Measurements from ENCODE around the gene OR10K2. TPM values are rescaled to one million over a fixed set of nuclear protein-coding genes. Genes with fewer than 3 reads are reported as not detected.

OR10K2 gene, protein sequence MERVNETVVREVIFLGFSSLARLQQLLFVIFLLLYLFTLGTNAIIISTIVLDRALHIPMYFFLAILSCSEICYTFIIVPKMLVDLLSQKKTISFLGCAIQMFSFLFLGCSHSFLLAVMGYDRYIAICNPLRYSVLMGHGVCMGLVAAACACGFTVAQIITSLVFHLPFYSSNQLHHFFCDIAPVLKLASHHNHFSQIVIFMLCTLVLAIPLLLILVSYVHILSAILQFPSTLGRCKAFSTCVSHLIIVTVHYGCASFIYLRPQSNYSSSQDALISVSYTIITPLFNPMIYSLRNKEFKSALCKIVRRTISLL
- polyA plus RNA-seq (2013, experiment 1 of 2) = not detected
- polyA plus RNA-seq (2013, experiment 2 of 2) = not detected

DNA sequence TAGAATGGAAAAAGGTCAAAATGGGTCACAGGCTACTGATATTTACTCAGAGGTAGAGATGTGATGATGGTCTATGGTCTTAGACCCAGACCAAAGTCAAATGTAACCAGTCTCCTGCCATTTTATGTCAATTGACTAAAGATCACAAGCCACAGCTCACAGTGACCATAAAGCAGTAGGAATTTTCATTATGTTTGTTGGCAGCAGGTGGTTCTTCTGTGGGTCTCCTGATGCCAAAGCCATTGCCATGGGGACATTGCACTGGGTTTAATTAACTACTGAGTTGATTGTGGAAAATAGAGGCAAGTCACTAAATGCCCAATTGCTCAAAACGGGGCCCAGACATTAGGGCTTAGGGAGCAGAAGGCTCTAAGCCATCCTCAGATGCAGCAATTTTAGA lies at the start of gene OR10K2:
Gene OR10K2 (minus strand): TSS at position 101 of the 400 bp plus-strand sequence. CDS start 5,371 bp downstream, outside the sequence.
- H3K27me3 ChIP-seq (ENCODE audit: control insufficient read depth in 1 of 2, insufficient read depth in 1 of 2, low read length in 2 of 2) = no peaks in the 10 kb centered on the region
- no peak for DNase-seq
- no peak within 1 kb of the TSS for H2BK15ac ChIP-seq (ENCODE audit: low read depth, poor library complexity, severe bottlenecking)
- H3K4ac ChIP-seq (ENCODE audit: low read depth in 1 of 2, low read length in 2 of 2) = no peak within 1 kb of the TSS
- H4K91ac ChIP-seq (ENCODE audit: low read length) = no peak within 1 kb of the TSS
- H2AK5ac ChIP-seq (ENCODE audit: low read length, severe bottlenecking) = no peak within 1 kb of the TSS
- H3K18ac ChIP-seq (ENCODE audit: low read depth in 1 of 2, low read length in 2 of 2) = no peak within 1 kb of the TSS
- no peaks in the 10 kb centered on the region for H3K79me1 ChIP-seq (replicated peaks; ENCODE audit: low read length, poor library complexity, severe bottlenecking)
- no peak within 1 kb of the TSS for H2AFZ ChIP-seq (ENCODE audit: low read depth, low read length)
- H3K4me1 ChIP-seq (ENCODE audit: control insufficient read depth, insufficient read depth, low read depth, low read length) = no peaks in the 10 kb centered on the region
- H3K4me2 ChIP-seq (ENCODE audit: low read length, poor library complexity, severe bottlenecking) = no peak within 1 kb of the TSS
- H2BK12ac ChIP-seq (ENCODE audit: low read length in 2 of 2) = no peak within 1 kb of the TSS
- H3K14ac ChIP-seq (ENCODE audit: low read length in 2 of 2) = no peak within 1 kb of the TSS
- no peak within 1 kb of the TSS for H3K23ac ChIP-seq (ENCODE audit: low read length in 2 of 2)
- no peak within 1 kb of the TSS for H3K9ac ChIP-seq (ENCODE audit: low read length)
- H3K27ac ChIP-seq (ENCODE audit: low read length, poor library complexity, severe bottlenecking) = no peak within 1 kb of the TSS
- H3K36me3 ChIP-seq (ENCODE audit: control insufficient read depth in 1 of 2, insufficient read depth in 2 of 2, low read depth in 1 of 2, low read length in 2 of 2) = no peaks in the 10 kb centered on the region
- H4K8ac ChIP-seq (ENCODE audit: low read length) = no peak within 1 kb of the TSS
- H3K4me3 ChIP-seq (ENCODE audit: insufficient read depth in 1 of 2, low read depth in 1 of 2, low read length in 2 of 2) = no peak within 1 kb of the TSS
- 18% methylated on average over 1 of the region's 1 CpG for WGBS
- no peak within 1 kb of the TSS for H2BK5ac ChIP-seq (ENCODE audit: low read depth, low read length, poor library complexity, severe bottlenecking)
- no peaks in the 10 kb centered on the region for H3K9me3 ChIP-seq (ENCODE audit: control insufficient read depth, low read length)
- H2BK120ac ChIP-seq (ENCODE audit: low read depth, low read length) = no peak within 1 kb of the TSS

DNA sequence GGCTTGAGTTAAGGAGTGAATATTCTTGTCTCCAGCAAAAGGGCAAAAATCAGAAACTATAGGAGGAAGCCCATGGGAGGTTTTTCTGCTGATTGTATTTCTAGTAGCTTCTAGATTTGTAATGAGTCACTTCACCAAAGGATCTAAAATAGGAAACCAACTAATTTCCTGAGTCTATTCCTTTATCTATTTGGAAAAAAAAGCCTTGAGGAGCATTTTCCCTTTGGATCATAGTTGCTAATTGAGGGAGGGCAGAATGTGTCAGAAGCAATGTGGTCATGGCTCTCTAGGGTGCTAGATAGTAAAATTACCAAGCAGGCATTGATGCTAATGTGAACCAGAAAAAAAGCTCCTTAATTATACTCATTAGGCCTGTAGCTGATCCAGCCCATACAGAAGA lies 45.9 kb upstream of the OR10K2 start, which contains the start of gene OR10R2:
Gene OR10R2 (plus strand): TSS at position 301 of the 400 bp plus-strand sequence. CDS start 106 bp downstream, outside the sequence.
- no peak within 1 kb of the TSS for H2BK5ac ChIP-seq (ENCODE audit: low read depth, low read length, poor library complexity, severe bottlenecking)
- H3K9me3 ChIP-seq (ENCODE audit: control insufficient read depth, low read length) = no peaks in the 10 kb centered on the region
- no peak within 1 kb of the TSS for H3K14ac ChIP-seq (ENCODE audit: low read length in 2 of 2)
- H2AK5ac ChIP-seq (ENCODE audit: low read length, severe bottlenecking) = no peak within 1 kb of the TSS
- no peak within 1 kb of the TSS for H3K27ac ChIP-seq (ENCODE audit: low read length, poor library complexity, severe bottlenecking)
- no peak within 1 kb of the TSS for H2BK12ac ChIP-seq (ENCODE audit: low read length in 2 of 2)
- DNase-seq = no peak
- no peak within 1 kb of the TSS for H4K8ac ChIP-seq (ENCODE audit: low read length)
- no peaks in the 10 kb centered on the region for H3K79me1 ChIP-seq (replicated peaks; ENCODE audit: low read length, poor library complexity, severe bottlenecking)
- H4K91ac ChIP-seq (ENCODE audit: low read length) = no peak within 1 kb of the TSS
- no peak within 1 kb of the TSS for H3K4me3 ChIP-seq (ENCODE audit: insufficient read depth in 1 of 2, low read depth in 1 of 2, low read length in 2 of 2)
- no peak within 1 kb of the TSS for H3K4me2 ChIP-seq (ENCODE audit: low read length, poor library complexity, severe bottlenecking)
- H3K9ac ChIP-seq (ENCODE audit: low read length) = no peak within 1 kb of the TSS
- no peak within 1 kb of the TSS for H2AFZ ChIP-seq (ENCODE audit: low read depth, low read length)
- H3K23ac ChIP-seq (ENCODE audit: low read length in 2 of 2) = no peak within 1 kb of the TSS
- no peak within 1 kb of the TSS for H3K18ac ChIP-seq (ENCODE audit: low read depth in 1 of 2, low read length in 2 of 2)
- no peak within 1 kb of the TSS for H2BK15ac ChIP-seq (ENCODE audit: low read depth, poor library complexity, severe bottlenecking)
- H3K4me1 ChIP-seq (ENCODE audit: control insufficient read depth, insufficient read depth, low read depth, low read length) = no peaks in the 10 kb centered on the region
- H2BK120ac ChIP-seq (ENCODE audit: low read depth, low read length) = no peak within 1 kb of the TSS
- H3K27me3 ChIP-seq (ENCODE audit: control insufficient read depth in 1 of 2, insufficient read depth in 1 of 2, low read length in 2 of 2) = no peaks in the 10 kb centered on the region
- no peak within 1 kb of the TSS for H3K4ac ChIP-seq (ENCODE audit: low read depth in 1 of 2, low read length in 2 of 2)
- no peaks in the 10 kb centered on the region for H3K36me3 ChIP-seq (ENCODE audit: control insufficient read depth in 1 of 2, insufficient read depth in 2 of 2, low read depth in 1 of 2, low read length in 2 of 2)

DNA sequence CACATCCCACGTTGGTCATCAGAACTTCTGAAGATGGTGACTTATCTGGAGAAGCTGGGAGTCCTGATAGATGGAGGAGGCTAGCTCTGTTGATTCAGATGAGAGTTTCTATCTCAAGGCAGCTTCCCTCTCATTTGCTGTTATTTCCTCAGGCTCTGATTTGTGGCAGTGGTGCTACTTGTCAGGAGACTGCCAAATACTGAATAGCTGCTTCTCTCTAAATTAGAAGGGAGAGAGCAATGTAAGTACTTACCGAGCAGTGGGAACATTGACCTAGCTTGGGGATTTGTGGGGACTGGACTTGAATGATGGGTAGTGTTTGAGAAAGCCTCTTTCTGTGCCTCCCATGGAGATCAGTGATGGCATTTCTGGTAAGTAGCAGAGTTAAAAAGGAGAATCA lies 35.5 kb upstream of the OR10K2 start, which contains the start of gene OR10K1:
Gene OR10K1 (plus strand): TSS at position 301 of the 400 bp plus-strand sequence. CDS start 3,728 bp downstream, outside the sequence.
- H2AFZ ChIP-seq (ENCODE audit: low read depth, low read length) = no peak within 1 kb of the TSS
- H4K91ac ChIP-seq (ENCODE audit: low read length) = no peak within 1 kb of the TSS
- no peak within 1 kb of the TSS for H2AK5ac ChIP-seq (ENCODE audit: low read length, severe bottlenecking)
- H3K4me1 ChIP-seq (ENCODE audit: control insufficient read depth, insufficient read depth, low read depth, low read length) = no peaks in the 10 kb centered on the region
- H2BK15ac ChIP-seq (ENCODE audit: low read depth, poor library complexity, severe bottlenecking) = no peak within 1 kb of the TSS
- H2BK12ac ChIP-seq (ENCODE audit: low read length in 2 of 2) = no peak within 1 kb of the TSS
- WGBS = 70% methylated on average over 2 of the region's 2 CpGs
- H3K9ac ChIP-seq (ENCODE audit: low read length) = no peak within 1 kb of the TSS
- H4K8ac ChIP-seq (ENCODE audit: low read length) = no peak within 1 kb of the TSS
- H3K79me1 ChIP-seq (replicated peaks; ENCODE audit: low read length, poor library complexity, severe bottlenecking) = no peaks in the 10 kb centered on the region
- no peaks in the 10 kb centered on the region for H3K27me3 ChIP-seq (ENCODE audit: control insufficient read depth in 1 of 2, insufficient read depth in 1 of 2, low read length in 2 of 2)
- H3K23ac ChIP-seq (ENCODE audit: low read length in 2 of 2) = no peak within 1 kb of the TSS
- no peak within 1 kb of the TSS for H3K14ac ChIP-seq (ENCODE audit: low read length in 2 of 2)
- no peak within 1 kb of the TSS for H3K4me3 ChIP-seq (ENCODE audit: insufficient read depth in 1 of 2, low read depth in 1 of 2, low read length in 2 of 2)
- no peak within 1 kb of the TSS for H2BK120ac ChIP-seq (ENCODE audit: low read depth, low read length)
- H3K27ac ChIP-seq (ENCODE audit: low read length, poor library complexity, severe bottlenecking) = no peak within 1 kb of the TSS
- no peak within 1 kb of the TSS for H3K4ac ChIP-seq (ENCODE audit: low read depth in 1 of 2, low read length in 2 of 2)
- H3K36me3 ChIP-seq (ENCODE audit: control insufficient read depth in 1 of 2, insufficient read depth in 2 of 2, low read depth in 1 of 2, low read length in 2 of 2) = no peaks in the 10 kb centered on the region
- no peak within 1 kb of the TSS for H3K18ac ChIP-seq (ENCODE audit: low read depth in 1 of 2, low read length in 2 of 2)
- H2BK5ac ChIP-seq (ENCODE audit: low read depth, low read length, poor library complexity, severe bottlenecking) = no peak within 1 kb of the TSS
- no peak within 1 kb of the TSS for H3K4me2 ChIP-seq (ENCODE audit: low read length, poor library complexity, severe bottlenecking)
- DNase-seq = no peak
- H3K9me3 ChIP-seq (ENCODE audit: control insufficient read depth, low read length) = no peaks in the 10 kb centered on the region

GRCh38 chr1:158458263-158458662 lies 32.2 kb upstream of the OR10K2 start:
- no peak overlapping the region for H4K91ac ChIP-seq (ENCODE audit: low read length)
- H2AK5ac ChIP-seq (ENCODE audit: low read length, severe bottlenecking) = no peak overlapping the region
- no peak overlapping the region for H3K4ac ChIP-seq (ENCODE audit: low read depth in 1 of 2, low read length in 2 of 2)
- no peak overlapping the region for H3K14ac ChIP-seq (ENCODE audit: low read length in 2 of 2)
- H3K9me3 ChIP-seq (ENCODE audit: control insufficient read depth, low read length) = peaks cover under 1% of the 10 kb centered on the region
- no peak overlapping the region for H2BK5ac ChIP-seq (ENCODE audit: low read depth, low read length, poor library complexity, severe bottlenecking)
- no peak overlapping the region for H3K23ac ChIP-seq (ENCODE audit: low read length in 2 of 2)
- H2AFZ ChIP-seq (ENCODE audit: low read depth, low read length) = no peak overlapping the region
- no peak overlapping the region for H2BK12ac ChIP-seq (ENCODE audit: low read length in 2 of 2)
- no peak overlapping the region for H2BK15ac ChIP-seq (ENCODE audit: low read depth, poor library complexity, severe bottlenecking)
- H3K4me3 ChIP-seq (ENCODE audit: insufficient read depth in 1 of 2, low read depth in 1 of 2, low read length in 2 of 2) = no peak overlapping the region
- no peak overlapping the region for H2BK120ac ChIP-seq (ENCODE audit: low read depth, low read length)
- H3K27me3 ChIP-seq (ENCODE audit: control insufficient read depth in 1 of 2, insufficient read depth in 1 of 2, low read length in 2 of 2) = no peaks in the 10 kb centered on the region
- H3K4me1 ChIP-seq (ENCODE audit: control insufficient read depth, insufficient read depth, low read depth, low read length) = no peaks in the 10 kb centered on the region
- no peak overlapping the region for H3K9ac ChIP-seq (ENCODE audit: low read length)
- H3K4me2 ChIP-seq (ENCODE audit: low read length, poor library complexity, severe bottlenecking) = no peak overlapping the region
- H3K36me3 ChIP-seq (ENCODE audit: control insufficient read depth in 1 of 2, insufficient read depth in 2 of 2, low read depth in 1 of 2, low read length in 2 of 2) = no peaks in the 10 kb centered on the region
- H4K8ac ChIP-seq (ENCODE audit: low read length) = no peak overlapping the region
- no peaks in the 10 kb centered on the region for H3K79me1 ChIP-seq (replicated peaks; ENCODE audit: low read length, poor library complexity, severe bottlenecking)
- no peak for DNase-seq
- no peak overlapping the region for H3K18ac ChIP-seq (ENCODE audit: low read depth in 1 of 2, low read length in 2 of 2)
- no peak overlapping the region for H3K27ac ChIP-seq (ENCODE audit: low read length, poor library complexity, severe bottlenecking)

All from mesenchymal stem cell (in vitro differentiated cells and primary cell).